Measurements from ENCODE around the gene LGR5.
A peak's percentile ranks its signal among the peaks of the same experiment; 100 is the strongest.
"Not testable (repeated sequence)": the region's sequence is repeated elsewhere in the genome, so short reads cannot be mapped to it uniquely, and the experiment has no call there.

Gene LGR5

DNA sequence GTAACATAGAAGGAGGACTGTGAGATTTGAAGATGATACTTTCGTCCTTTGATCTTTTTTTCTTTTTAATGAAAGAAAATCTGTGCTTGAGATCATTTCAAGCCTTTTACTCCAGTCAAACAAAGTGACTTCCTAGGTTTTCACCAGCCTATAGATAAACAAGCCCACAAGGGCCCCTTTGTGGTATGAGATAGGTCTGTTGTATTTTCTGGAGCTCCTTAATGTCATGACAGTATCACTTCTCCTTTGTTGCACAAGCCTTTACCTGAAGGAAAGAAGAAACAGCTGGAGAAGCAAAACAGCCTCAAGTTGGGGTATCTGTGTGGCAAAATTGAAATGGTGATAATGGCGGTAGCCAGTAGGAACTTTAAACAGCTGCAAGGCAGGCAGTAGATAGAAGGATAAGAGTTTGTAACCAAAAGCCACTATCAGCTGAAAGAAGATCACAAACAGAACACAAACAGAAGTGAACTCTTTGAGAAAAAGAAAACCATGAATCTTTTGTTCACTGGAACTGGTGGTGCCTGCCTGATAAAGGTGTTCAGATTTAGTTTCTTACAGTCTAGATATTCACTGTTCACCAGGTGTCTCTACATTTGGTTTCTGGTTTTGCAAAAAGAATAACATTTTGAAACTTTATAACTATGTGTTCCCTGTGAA lies 96.8 kb downstream of the LGR5 start:
- no peak overlapping the region for H3K27ac ChIP-seq
- no peak overlapping the region for H3K4me3 ChIP-seq

DNA sequence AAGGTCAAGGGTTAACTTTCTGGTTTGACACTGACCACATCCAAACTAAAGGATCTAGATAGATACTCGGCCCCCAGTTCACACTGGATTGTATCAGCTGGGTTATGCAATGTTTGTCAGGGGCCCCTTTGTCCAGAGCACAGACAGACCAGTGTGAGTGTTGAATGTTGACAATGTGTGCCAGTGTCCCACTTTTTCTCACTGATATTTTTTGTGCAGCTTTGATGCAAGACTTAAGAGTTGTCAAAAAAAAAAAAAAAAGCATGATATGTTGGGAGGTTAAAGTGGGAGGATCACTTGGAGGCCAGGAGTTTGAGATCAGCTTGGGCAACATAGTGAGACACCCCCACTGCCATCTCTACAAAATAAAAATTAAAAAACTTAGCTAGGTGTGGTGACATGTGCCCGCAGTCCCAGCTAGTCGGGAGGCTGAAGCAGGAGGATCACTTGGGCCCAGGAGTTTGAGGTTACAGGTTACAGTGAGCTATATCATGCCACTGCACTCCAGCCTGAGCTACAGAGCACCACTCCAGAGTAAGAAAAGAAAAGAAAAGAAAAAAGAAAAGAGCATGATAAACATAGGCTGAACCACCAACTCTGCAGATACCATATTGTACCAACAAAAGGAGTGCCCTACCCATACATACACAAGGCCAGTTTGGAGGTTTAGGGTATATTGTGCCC lies 97.5 kb downstream of the LGR5 start:
- Histone ChIP-seq H3K27ac (no peak overlapping the region), H3K4me3 (no peak overlapping the region)

DNA sequence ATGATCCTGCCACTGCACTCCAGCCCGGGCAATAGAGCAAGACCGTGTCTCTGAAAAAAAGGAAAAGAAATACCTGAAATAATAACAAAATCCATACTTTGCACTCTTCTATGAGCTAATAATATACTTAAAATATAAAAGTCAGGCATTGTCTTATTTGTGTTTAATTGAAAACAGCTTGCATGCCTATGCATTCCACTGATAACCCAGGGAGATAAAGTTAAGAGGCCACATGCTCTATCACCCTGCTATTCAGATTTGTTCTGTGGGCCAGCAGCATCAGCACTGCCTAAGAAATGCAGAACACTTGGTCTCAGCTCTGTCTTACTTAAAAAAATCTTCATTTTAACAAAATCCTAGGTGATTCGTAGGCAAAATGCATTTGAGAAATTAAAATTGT lies 99.2 kb downstream of the LGR5 start:
- H3K4me3 ChIP-seq: no peak overlapping the region
- H3K27ac ChIP-seq: no peak overlapping the region

DNA sequence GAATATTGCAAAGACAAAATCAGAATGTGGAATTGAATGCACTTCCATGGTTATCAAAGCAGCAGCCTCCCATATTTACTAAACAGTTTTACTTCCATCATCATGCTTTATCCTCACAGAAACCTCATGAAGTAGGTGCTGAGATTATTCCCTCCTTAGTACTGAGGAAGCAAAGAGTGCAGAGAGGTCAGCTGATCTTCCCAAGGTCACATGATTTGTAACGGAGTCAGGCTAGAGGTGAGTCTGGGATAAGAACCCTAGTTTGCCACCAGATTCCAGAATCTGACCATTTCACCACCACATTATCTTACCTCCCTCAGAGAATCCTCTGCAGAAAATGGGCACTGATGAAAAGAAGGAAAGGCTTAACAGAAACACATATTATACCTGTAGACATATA lies 102.0 kb downstream of the LGR5 start:
- H3K27ac ChIP-seq: no peak overlapping the region
- no peak overlapping the region for H3K4me3 ChIP-seq

DNA sequence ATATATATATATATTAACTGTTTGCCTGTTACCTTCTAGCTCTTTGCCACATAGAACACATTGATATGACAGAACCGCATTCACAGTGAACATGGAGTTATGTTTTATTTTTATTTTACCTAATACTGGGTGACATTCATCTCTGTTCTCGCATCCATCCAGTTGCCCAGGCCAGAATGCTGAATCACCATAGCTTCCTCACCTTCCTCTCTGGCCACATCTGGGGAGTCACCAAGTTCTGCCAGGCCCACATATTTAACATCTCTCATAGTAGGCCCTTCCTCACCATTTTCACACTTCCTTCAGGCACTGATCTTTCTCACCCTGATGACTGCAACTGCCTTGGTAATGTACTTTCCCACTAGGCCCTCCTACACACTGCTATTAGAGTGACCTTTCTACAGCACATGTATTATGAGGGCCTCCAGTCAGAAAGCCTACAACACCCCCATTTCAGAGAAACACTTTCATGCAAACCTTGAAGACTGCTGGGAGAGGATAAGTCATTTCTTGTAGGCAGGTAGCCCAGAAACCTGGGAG lies 106.8 kb downstream of the LGR5 start:
- Histone ChIP-seq H3K4me3 (no peak overlapping the region), H3K27ac (no peak overlapping the region)

DNA sequence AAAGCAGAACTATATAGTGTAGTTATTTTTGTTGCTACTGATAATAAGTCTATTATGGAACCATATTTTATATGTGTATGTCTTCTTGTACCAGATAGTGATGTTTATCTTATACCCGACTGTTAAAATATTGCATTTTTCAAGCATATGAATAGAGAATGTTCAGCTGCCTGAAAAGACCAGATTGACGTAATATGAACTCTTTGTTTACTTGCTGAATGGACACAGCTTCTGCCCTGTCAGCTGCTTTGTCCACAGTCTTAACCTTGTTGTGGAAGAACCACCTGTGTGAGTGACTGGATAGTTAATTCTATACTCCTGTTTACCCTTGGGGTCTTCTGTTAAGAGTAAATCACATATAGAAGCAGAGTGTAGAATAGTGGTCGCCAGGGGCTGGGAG lies 109.3 kb downstream of the LGR5 start:
- H3K27ac ChIP-seq: no peak overlapping the region
- no peak overlapping the region for H3K4me3 ChIP-seq

DNA sequence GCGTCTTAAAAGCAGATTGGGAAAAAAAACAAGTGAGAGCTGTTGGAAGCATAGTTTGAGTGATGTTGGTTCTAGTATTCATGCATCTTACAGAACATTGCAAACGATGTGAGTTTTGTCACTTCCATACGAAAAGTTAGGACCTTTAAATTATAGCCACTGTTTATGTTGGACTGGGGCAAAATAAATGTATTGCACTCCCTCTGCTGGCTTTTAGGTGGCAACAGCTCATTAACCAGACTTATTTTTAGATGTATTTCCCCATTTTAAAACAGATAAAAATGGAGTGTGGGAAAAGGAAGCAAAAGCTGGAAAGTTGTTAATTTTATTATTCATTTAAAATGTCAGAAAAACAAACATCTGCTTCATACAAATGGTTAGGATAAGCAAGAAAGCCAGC lies 111.9 kb downstream of the LGR5 start:
- Histone ChIP-seq H3K4me3 (no peak overlapping the region), H3K27ac (no peak overlapping the region)

DNA sequence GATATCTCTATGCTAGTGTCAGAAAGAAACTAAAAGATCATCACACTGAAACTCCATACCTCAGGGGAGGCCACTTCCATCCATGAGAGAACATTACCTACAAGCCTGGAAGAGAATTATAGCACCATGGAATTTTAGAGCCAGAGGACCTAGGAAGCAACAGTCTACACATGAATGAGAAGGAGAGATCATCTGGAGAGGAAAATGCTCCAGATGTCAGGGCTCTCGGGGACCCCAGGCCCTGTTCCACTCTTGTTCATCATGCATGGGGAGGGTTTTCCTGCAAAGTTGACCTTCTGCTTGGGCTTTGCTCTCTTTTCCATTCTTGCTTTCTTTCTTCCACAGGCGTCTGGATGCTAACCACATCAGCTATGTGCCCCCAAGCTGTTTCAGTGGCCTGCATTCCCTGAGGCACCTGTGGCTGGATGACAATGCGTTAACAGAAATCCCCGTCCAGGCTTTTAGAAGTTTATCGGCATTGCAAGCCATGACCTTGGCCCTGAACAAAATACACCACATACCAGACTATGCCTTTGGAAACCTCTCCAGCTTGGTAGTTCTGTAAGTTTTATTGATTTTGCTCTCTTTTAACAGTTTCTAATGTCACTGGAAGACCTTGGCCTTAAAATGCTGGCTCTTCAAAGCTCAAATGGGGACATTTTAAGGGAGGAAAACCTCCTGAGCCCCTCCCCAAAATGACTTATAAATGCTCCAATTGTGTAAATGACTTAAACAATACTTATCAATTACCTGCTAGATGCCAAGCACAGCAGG lies 113.3 kb downstream of the LGR5 start:
- no peak overlapping the region for H3K4me3 ChIP-seq
- no peak overlapping the region for H3K27ac ChIP-seq

DNA sequence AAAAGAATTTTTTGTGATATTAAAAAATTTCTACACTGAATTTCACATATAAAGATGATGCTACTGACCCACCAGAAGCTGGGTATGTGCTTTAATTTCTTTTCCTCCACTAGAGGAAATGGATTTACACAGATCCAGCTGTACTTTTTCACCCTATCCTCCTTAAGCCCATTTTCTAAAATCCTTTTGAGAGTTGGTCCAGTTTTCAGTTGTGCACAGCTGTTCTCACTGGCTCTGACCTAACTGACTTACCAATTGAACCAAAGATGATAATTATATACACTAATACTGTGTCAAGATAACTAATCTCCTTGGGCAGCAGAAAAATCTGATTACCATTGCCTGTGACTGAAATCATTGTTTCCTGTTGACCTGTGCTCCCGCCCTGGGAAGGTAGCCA lies 115.6 kb downstream of the LGR5 start:
- no peak overlapping the region for H3K4me3 ChIP-seq
- H3K27ac ChIP-seq: no peak overlapping the region

DNA sequence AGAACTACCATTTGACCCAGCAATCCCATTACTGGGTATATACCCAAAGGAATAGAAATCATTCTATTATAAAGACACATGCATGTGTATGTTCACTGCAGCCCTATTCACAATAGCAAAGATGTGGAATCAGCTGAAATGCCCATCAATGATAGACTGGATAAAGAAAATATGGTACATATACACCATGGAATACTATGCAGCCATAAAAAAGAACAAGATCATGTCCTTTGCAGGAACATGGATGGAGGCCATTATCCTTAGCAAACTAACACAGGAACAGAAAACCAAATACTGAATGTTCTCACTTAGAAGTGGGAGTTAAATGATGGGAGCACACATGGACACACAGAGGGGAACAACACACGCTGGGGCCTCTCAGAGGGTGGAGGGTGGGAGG lies 116.2 kb downstream of the LGR5 start:
- H3K4me3 ChIP-seq, H3K27ac ChIP-seq: not testable (repeated sequence)

DNA sequence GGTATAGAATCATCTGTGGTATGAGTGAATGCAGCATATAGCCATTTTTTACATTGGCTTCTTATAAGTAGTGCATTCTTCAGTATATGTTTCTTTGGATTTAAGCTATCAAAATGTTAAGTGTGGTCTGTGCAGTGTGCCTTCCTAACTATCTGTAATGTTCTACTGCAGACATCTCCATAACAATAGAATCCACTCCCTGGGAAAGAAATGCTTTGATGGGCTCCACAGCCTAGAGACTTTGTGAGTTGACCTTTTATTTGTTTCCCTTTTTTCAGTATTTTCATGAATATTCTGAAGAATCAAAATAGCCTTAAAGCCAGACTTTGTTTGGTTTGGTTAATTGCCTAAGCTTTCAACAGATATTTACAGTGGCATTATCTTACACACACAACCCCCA lies 116.8 kb downstream of the LGR5 start:
- Histone ChIP-seq H3K4me3 (no peak overlapping the region), H3K27ac (no peak overlapping the region)

DNA sequence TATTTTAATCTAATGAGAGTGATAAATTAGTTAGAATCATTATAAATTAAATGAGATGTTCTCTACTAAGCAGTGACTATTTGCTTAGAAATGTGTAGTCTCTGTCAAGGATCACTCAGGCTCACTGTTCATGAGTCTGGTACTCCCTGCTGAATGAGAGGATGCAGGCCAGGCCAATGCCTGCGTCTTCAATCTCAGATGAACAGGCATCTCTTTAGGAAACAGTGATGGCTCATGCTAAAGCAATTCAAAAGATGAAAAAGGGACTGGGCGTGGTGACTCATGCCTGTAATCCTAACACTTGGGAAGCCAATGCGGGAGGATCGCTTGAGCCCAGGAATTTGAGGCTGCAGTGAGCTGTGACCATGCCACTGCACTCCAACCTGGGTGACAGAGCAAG lies 117.3 kb downstream of the LGR5 start:
- H3K27ac ChIP-seq: peak overlapping the region in 1 of 21 experiments; percentile 35

DNA sequence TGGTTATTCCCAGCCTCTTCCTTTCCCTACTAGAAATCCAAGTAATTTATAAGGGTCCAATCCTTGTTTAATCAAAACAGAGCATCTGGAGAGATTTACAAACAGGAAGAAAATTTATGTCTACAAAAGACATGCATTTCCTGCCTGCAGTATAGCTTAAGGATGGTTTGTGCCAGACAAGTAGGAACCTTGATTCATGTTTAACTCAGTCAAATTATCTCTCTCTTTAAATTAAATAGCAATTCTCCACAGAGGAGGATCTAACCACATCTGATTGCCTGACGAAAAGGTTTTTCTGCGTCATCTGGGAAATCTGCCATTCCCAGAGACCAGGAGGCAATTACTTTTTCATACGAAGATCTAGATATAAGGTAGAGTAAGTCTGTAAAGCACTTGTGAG lies 118.8 kb downstream of the LGR5 start:
- H3K27ac ChIP-seq: peak overlapping the region in 1 of 21 experiments; percentile 35
- no peak overlapping the region for H3K4me3 ChIP-seq

More for the DNA sequence above, 117.3 kb downstream of the LGR5 start:
- H3K4me3 ChIP-seq: no peak overlapping the region

DNA sequence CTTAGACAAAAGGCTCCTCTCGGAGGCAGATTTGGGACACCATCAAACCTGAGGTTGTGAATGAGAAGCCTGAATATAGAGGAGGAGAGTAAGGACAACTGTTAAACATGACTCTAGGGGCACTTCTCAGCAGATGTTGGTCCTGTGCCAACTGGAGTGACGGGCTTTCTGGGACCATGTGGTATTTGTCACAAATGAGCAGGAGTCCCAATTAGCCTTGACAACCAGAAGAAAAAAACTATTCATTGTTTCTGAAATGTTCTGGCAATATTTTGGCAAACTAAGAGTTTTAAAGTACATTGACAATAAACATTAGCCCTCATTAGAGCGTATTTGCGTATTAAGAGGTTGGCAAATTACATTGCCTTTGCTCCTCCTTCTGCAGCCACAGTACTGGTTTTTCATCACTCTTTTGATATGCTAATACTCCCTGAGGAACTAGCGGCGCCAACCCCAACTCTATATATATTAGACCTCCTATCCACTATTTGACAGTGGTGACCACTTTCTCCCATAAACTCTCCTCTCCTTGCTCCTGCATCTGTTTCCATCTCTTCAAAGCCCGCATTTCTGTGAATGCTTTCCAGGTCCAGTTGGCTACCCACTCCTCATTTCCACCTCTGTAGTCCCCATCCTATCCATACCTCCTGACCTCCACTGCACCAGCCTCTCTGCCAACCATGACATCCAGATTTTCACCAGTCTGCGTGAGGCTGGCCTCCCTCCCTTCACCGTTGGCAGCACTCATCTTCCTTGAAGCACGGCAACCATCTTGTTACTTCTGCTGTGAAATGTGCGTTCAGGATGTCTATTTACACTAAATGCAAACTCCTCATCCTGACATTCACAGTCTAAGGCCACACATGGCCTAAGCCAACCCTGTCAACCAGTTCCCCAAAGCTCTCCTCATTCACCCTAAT lies 123.3 kb downstream of the LGR5 start:
- no peak overlapping the region for H3K27ac ChIP-seq

DNA sequence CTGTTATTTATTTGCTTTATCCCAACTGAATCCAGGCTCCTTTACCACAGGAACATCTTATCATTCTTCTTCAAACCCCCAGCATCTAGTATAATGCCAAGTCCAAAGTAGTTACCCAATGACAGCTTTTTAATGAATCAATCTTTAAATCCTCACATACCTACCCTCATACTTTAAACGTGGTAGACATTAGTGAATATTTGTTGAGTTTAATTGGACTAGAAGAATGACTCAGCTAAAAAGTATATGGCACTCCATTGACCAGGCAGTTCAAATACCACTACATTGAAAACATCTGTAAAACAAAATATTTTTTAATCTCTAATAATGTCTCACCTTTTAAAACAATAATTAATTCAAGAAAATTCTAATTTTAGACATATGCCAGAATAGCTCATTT lies 125.9 kb downstream of the LGR5 start:
- no peak overlapping the region for H3K27ac ChIP-seq
- no peak overlapping the region for H3K4me3 ChIP-seq

More for the DNA sequence above, 123.3 kb downstream of the LGR5 start:
- H3K4me3 ChIP-seq: no peak overlapping the region

DNA sequence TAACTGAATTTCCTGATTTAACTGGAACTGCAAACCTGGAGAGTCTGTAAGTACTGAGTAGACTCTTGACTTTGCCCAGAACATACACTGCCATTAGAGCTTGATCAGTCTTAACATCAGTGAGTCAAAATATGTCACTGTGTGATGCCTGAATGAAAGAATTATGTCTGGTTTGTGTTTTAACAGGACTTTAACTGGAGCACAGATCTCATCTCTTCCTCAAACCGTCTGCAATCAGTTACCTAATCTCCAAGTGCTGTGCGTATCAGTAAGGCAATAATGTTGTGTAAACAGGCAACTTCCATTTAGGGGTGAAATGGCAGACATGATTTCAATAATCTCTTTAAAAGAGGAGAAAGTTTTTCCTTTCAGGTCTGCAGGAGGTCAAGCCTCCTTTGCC lies 127.1 kb downstream of the LGR5 start:
- H3K27ac ChIP-seq: peak overlapping the region in 2 of 21 experiments; percentile 9 to 30
- H3K4me3 ChIP-seq: no peak overlapping the region

DNA sequence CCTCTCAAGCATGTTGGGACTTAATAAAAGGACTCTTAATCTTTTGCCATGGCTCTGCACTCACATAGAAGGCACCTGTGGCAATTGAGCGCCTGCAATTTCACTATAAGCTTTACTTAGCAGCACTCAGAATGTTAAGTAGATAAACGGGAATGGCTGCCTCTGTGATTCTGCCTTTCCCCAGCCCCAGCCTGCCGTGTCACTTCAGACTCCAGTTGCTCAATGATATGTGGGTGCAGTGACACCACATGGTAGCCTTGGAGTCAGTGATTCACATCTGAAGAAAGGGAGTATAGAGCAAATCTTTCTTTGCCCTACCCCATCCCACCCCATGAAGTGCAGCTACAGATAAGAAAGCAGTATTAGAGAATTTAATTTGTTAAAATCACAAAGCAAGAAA lies 127.9 kb downstream of the LGR5 start:
- Histone ChIP-seq H3K4me3 (no peak overlapping the region), H3K27ac (peak overlapping the region in 3 of 21 experiments; percentile 9 to 30 (median 26))

DNA sequence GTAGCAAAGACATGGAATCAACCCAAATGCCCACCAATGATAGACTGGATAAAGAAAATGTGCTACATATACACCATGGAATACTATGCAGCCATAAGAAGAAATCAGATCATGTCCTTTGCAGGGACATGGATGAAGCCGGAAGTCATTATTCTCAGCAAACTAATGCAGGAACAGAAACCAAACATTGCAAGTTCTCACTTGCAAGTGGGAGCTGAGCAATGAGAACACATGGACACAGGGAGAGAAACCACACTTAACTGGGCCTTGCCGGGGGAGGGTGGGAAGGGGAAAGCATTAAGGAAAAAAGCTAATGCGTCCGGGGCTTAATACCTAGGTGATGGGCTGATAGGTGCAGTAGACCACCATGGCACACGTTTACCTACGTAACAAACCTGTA lies 130.3 kb downstream of the LGR5 start:
- not testable (repeated sequence) for H3K4me3 ChIP-seq, H3K27ac ChIP-seq

DNA sequence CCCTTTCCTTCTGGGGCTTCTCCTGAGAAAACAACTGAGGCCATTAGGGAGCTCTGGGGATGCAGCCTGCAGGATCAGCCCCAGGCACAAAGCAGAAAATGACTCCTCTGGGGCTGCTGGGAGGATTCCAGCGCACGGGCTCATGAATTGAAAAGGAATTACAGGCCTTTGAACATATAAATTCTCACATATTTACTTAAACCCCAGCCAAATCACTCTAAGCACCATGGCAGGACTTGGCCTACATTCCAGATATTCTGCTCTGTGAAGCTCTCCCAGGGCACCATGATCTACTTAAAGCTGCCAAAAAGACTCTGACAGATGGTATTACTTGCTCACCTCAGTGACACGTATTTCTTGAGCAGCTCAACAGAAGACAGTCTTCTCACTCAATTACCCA lies 136.9 kb downstream of the LGR5 start:
- Histone ChIP-seq H3K4me3 (no peak overlapping the region), H3K27ac (peak overlapping the region in 1 of 21 experiments; percentile 55)
